GM06990 (cell line): ENCODE results near the gene TMEM178B.
"Not testable (repeated sequence)": the region's sequence is repeated elsewhere in the genome, so short reads cannot be mapped to it uniquely, and the experiment has no call there.

Experiments used
- DNase-seq: peaks from one replicate; pipeline ENCODE4 v3.0.0-alpha.2; 2011; ENCODE audit not compliant: insufficient read length; ENCODE audit errors: extremely low read depth
- H3K27me3 ChIP-seq: replicated peaks from 2 replicates; pipeline ENCODE4 v1.6.0; 2011; ENCODE audit warnings: low read length; ENCODE audit not compliant: control insufficient read depth, insufficient read depth
- H3K36me3 ChIP-seq: 2 replicates; pipeline ENCODE4 v1.5.1; 2011; ENCODE audit warnings: low read length; ENCODE audit not compliant: control insufficient read depth, insufficient read depth
- H3K4me3 ChIP-seq: replicated peaks from 2 replicates; pipeline ENCODE4 v1.5.1; 2011; ENCODE audit warnings: low read depth, mild to moderate bottlenecking, control low read depth, low read length
- TF ChIP-seq, protein P1 (sequence below): IDR thresholded peaks from 2 replicates; pipeline ENCODE4 v1.5.1; 2011; ENCODE audit warnings: low read length, control low read depth, mild to moderate bottlenecking, inconsistent platforms; ENCODE audit not compliant: insufficient read depth, poor library complexity, severe bottlenecking

Gene TMEM178B

GRCh38 chr7:141374425-141374824 lies 300.6 kb downstream of the TMEM178B start:
- Histone ChIP-seq H3K27me3 (no peaks in the 10 kb centered on the region), H3K4me3 (no peak overlapping the region), H3K36me3 (no peaks in the 10 kb centered on the region)
- TF ChIP-seq, protein P1, sequence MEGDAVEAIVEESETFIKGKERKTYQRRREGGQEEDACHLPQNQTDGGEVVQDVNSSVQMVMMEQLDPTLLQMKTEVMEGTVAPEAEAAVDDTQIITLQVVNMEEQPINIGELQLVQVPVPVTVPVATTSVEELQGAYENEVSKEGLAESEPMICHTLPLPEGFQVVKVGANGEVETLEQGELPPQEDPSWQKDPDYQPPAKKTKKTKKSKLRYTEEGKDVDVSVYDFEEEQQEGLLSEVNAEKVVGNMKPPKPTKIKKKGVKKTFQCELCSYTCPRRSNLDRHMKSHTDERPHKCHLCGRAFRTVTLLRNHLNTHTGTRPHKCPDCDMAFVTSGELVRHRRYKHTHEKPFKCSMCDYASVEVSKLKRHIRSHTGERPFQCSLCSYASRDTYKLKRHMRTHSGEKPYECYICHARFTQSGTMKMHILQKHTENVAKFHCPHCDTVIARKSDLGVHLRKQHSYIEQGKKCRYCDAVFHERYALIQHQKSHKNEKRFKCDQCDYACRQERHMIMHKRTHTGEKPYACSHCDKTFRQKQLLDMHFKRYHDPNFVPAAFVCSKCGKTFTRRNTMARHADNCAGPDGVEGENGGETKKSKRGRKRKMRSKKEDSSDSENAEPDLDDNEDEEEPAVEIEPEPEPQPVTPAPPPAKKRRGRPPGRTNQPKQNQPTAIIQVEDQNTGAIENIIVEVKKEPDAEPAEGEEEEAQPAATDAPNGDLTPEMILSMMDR = no peak
- no peak for DNase-seq

DNA sequence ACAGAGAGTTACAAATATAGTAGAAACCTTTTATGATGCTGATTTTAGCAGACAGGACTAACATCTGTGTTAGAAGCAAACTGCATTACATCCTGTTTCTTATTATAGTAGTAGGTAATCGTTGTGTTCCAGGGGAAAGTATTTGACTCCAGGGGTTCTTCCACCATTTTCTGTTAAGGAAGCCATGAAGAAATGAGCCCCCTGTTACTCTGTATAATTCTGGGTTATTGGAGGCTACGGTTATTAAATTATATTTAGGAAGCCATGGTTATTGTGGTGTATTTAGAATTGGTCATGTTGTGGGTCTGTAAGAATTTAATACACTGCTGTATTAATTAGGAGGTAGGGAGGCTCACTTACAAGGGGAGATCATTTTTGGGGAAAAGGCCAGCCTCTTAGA lies 301.6 kb downstream of the TMEM178B start:
- TF ChIP-seq, protein P1 = no peak
- H3K4me3 ChIP-seq = no peak overlapping the region
- no peaks in the 10 kb centered on the region for H3K27me3 ChIP-seq
- no peaks in the 10 kb centered on the region for H3K36me3 ChIP-seq
- DNase-seq = no peak

DNA sequence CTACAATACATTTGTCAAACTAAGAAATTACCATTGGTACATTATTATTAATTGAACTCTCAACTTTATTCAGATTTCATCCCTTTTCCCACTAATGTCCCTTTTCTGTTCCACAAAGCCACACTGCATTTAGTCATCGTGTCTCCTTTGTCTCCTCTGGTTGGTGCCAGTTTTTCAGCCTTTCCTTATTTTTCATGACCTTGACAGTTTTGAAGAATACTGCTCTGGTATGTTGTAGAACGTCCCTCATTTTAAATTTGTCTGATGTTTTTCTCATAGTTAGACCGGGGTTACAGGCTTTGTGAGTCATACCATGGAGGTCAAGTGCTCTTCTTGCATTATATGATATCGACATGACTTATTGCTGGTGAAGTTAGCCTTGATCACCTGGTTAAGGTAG lies 304.0 kb downstream of the TMEM178B start:
- H3K4me3 ChIP-seq = no peak overlapping the region
- TF ChIP-seq, protein P1 = no peak
- DNase-seq = no peak
- H3K36me3 ChIP-seq = no peaks in the 10 kb centered on the region
- H3K27me3 ChIP-seq = no peaks in the 10 kb centered on the region

GRCh38 chr7:141378405-141378804 lies 304.5 kb downstream of the TMEM178B start:
- Histone ChIP-seq H3K27me3 (no peaks in the 10 kb centered on the region), H3K36me3 (no peaks in the 10 kb centered on the region), H3K4me3 (no peak overlapping the region)
- TF ChIP-seq, protein P1 = no peak
- no peak for DNase-seq

DNA sequence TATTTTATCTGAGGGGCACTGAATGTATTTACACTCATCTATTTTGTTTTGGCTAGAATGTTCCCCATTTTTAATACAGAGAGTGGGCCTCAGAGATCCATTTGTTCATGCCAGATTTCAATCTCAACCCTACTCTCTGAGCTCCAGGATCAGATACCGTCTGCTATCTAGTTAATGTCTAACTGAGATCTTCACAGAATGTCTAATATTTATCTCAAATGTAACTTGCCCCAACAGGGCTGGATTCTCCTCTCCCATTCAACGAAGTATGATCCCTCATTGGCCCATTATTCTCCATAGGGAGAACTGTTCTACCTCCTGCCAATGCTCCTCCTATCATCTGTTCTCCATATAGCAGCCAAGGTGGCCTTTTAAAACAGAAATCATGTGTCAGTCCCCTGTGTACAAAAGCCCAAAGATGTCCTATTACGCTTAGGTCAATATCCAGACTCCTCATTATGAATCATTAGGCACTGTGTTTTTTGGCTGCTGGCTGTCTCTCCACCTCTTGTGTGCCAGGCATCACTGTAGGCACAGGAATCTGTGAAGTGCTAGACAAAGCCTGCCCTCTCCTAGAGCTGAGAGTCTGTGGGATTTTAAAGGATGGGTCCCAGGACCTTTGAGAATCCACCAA lies 308.0 kb downstream of the TMEM178B start:
- no peaks in the 10 kb centered on the region for H3K36me3 ChIP-seq
- H3K4me3 ChIP-seq = no peak overlapping the region
- TF ChIP-seq, protein P1 = no peak
- DNase-seq = no peak
- H3K27me3 ChIP-seq = no peaks in the 10 kb centered on the region

DNA sequence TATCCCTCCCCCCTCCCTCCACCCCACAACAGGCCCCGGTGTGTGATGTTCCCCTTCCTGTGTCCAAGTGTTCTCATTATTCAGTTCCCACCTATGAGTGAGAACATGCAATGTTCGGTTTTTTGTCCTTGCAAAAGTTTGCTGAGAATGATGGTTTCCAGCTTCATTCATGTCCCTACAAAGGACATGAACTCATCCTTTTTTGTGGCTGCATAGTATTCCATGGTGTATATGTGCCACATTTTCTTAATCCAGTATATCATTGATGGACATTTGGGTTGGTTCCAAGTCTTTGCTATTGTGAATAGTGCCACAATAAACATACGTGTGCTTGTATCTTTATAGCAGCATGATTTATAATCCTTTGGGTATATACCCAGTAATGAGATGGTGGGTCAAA lies 309.5 kb downstream of the TMEM178B start:
- H3K4me3 ChIP-seq, H3K27me3 ChIP-seq, DNase-seq, H3K36me3 ChIP-seq: not testable (repeated sequence)
